H9 (cell line): ENCODE results near the gene SPRR4. TPM values are rescaled to one million over a fixed set of nuclear protein-coding genes. Genes with fewer than 3 reads are reported as not detected.

Experiments used
- DNase-seq: peaks from one replicate; pipeline ENCODE4 v3.0.0-alpha.2; 2017
- H2AFZ ChIP-seq: one replicate; pipeline ENCODE4 v1.6.1; 2013; ENCODE audit warnings: mild to moderate bottlenecking, low read length, control low read depth, moderate library complexity
- H2AK5ac ChIP-seq: 2 replicates; pipeline ENCODE4 v1.6.1; 2013; ENCODE audit warnings: low read length, control low read depth, mixed read lengths; ENCODE audit not compliant: insufficient read length
- H2BK120ac ChIP-seq: one replicate; pipeline ENCODE4 v1.6.1; 2013; ENCODE audit warnings: low read depth, mild to moderate bottlenecking, low read length, control low read depth, inconsistent platforms; ENCODE audit not compliant: poor library complexity, severe bottlenecking
- H2BK12ac ChIP-seq: 2 replicates; pipeline ENCODE4 v1.6.1; 2013; ENCODE audit warnings: low read length, control low read depth, mixed read lengths, low read depth; ENCODE audit not compliant: insufficient read length
- H2BK15ac ChIP-seq: 2 replicates; pipeline ENCODE4 v1.6.1; 2013; ENCODE audit warnings: low read depth, low read length, control low read depth
- H2BK20ac ChIP-seq: one replicate; pipeline ENCODE4 v1.6.1; 2013; ENCODE audit warnings: low read depth, mild to moderate bottlenecking, low read length, control low read depth, inconsistent platforms; ENCODE audit not compliant: poor library complexity, severe bottlenecking
- H2BK5ac ChIP-seq: 2 replicates; pipeline ENCODE4 v1.6.1; 2013; ENCODE audit warnings: low read length, control low read depth, mixed read lengths; ENCODE audit not compliant: insufficient read length
- H3K14ac ChIP-seq: 2 replicates; pipeline ENCODE4 v1.6.1; 2013; ENCODE audit warnings: low read length, control low read depth; ENCODE audit not compliant: insufficient read depth
- H3K18ac ChIP-seq: 2 replicates; pipeline ENCODE4 v1.6.1; 2013; ENCODE audit warnings: low read depth, mild to moderate bottlenecking, mixed read lengths, low read length, control low read depth; ENCODE audit not compliant: insufficient read length
- H3K23ac ChIP-seq: 2 replicates; pipeline ENCODE4 v1.6.1; 2013; ENCODE audit warnings: low read length, control low read depth, mixed read lengths, low read depth; ENCODE audit not compliant: insufficient read length
- H3K23me2 ChIP-seq: 2 replicates; pipeline ENCODE4 v1.6.1; 2013; ENCODE audit warnings: low read depth, mild to moderate bottlenecking, mixed read lengths, low read length, control low read depth; ENCODE audit not compliant: insufficient read length, poor library complexity, severe bottlenecking
- H3K27ac ChIP-seq: 2 replicates; pipeline ENCODE4 v1.5.1; 2013; ENCODE audit warnings: low read length, control low read depth, mixed read lengths, low read depth; ENCODE audit not compliant: insufficient read length
- H3K27me3 ChIP-seq: 2 replicates; pipeline ENCODE4 v1.6.1; 2013; ENCODE audit warnings: low read length, control low read depth, inconsistent platforms; ENCODE audit not compliant: insufficient read depth
- H3K4ac ChIP-seq: 2 replicates; pipeline ENCODE4 v1.6.1; 2013; ENCODE audit warnings: low read depth, mild to moderate bottlenecking, control low read depth, inconsistent platforms, low read length, moderate library complexity
- H3K4me1 ChIP-seq: 2 replicates; pipeline ENCODE4 v1.6.1; 2013; ENCODE audit warnings: low read length, control low read depth, inconsistent platforms; ENCODE audit not compliant: insufficient read depth
- H3K4me2 ChIP-seq: 2 replicates; pipeline ENCODE4 v1.6.1; 2013; ENCODE audit warnings: low read length, control low read depth, mixed read lengths; ENCODE audit not compliant: insufficient read length, insufficient read depth
- H3K56ac ChIP-seq: 2 replicates; pipeline ENCODE4 v1.6.1; 2013; ENCODE audit warnings: low read depth, mild to moderate bottlenecking, mixed read lengths, low read length, control low read depth; ENCODE audit not compliant: insufficient read length
- H3K79me1 ChIP-seq: 2 replicates; pipeline ENCODE4 v1.6.1; 2013; ENCODE audit warnings: low read depth, mild to moderate bottlenecking, moderate library complexity, low read length, control low read depth, inconsistent platforms; ENCODE audit not compliant: insufficient read depth, poor library complexity, severe bottlenecking
- H3K79me2 ChIP-seq: 2 replicates; pipeline ENCODE4 v1.6.1; 2013; ENCODE audit warnings: low read length, control low read depth, inconsistent platforms; ENCODE audit not compliant: insufficient read depth
- H3K9ac ChIP-seq: 2 replicates; pipeline ENCODE4 v1.6.1; 2013; ENCODE audit warnings: low read length, control low read depth, mixed read lengths; ENCODE audit not compliant: insufficient read length; ENCODE audit errors: extremely low read depth
- H3K9me3 ChIP-seq: one replicate; pipeline ENCODE4 v1.6.1; 2013; ENCODE audit warnings: low read depth, low read length, inconsistent platforms; ENCODE audit not compliant: control insufficient read depth
- H3T11ph ChIP-seq: one replicate; pipeline ENCODE4 v1.6.1; 2013; ENCODE audit warnings: mild to moderate bottlenecking, low read length, control low read depth, inconsistent platforms
- H4K20me1 ChIP-seq: one replicate; pipeline ENCODE4 v1.6.1; 2013; ENCODE audit not compliant: control insufficient read depth, insufficient read length, insufficient read depth
- H4K5ac ChIP-seq: 2 replicates; pipeline ENCODE4 v1.6.1; 2013; ENCODE audit warnings: low read depth, mild to moderate bottlenecking, mixed read lengths, low read length, control low read depth; ENCODE audit not compliant: insufficient read length
- H4K8ac ChIP-seq: replicated peaks from 2 replicates; pipeline ENCODE4 v1.6.1; 2013; ENCODE audit warnings: low read length, control low read depth, mixed read lengths, low read depth; ENCODE audit not compliant: insufficient read length
- H4K91ac ChIP-seq: 2 replicates; pipeline ENCODE4 v1.6.1; 2013; ENCODE audit warnings: low read depth, mild to moderate bottlenecking, moderate library complexity, mixed read lengths, low read length, control low read depth; ENCODE audit not compliant: insufficient read length
- H3K27ac Mint-ChIP-seq, 3 experiments: 2 replicates in 2 of 3; 3 replicates in 1 of 3; pipeline ENCODE4 v1.8.0; 2020 to 2021; ENCODE audit warnings: mixed read lengths in 3 of 3, mild to moderate bottlenecking in 1 of 3, moderate library complexity in 1 of 3
- H3K27me3 Mint-ChIP-seq: 2 replicates; pipeline ENCODE4 v1.8.0; 2021; ENCODE audit warnings: low read depth, mild to moderate bottlenecking, moderate library complexity, mixed read lengths
- H3K36me3 Mint-ChIP-seq, 3 experiments: 2 replicates in 2 of 3; 3 replicates in 1 of 3; pipeline ENCODE4 v1.8.0; 2020 to 2021; ENCODE audit warnings: low read depth in 3 of 3, mixed read lengths in 3 of 3; ENCODE audit not compliant: insufficient read depth in 1 of 3
- H3K4me1 Mint-ChIP-seq, 2 experiments: 2 replicates each; pipeline ENCODE4 v1.8.0; 2020; ENCODE audit warnings: mixed read lengths in 2 of 2
- H3K4me3 Mint-ChIP-seq, 2 experiments: 2 replicates in 1 of 2; 3 replicates in 1 of 2; pipeline ENCODE4 v1.8.0; 2020 to 2021; ENCODE audit warnings: mild to moderate bottlenecking in 2 of 2, mixed read lengths in 2 of 2, moderate library complexity in 1 of 2
- H3K9me3 Mint-ChIP-seq, 2 experiments: 2 replicates in 1 of 2; 3 replicates in 1 of 2; pipeline ENCODE4 v1.8.0; 2020; ENCODE audit warnings: mild to moderate bottlenecking in 2 of 2, mixed read lengths in 2 of 2, moderate library complexity in 1 of 2
- CTCF ChIP-seq: fragments of 200-600 bp; sonication (generic); conservative IDR thresholded peaks from 3 replicates; pipeline ENCODE4 v1.8.0; 2021; ENCODE audit warnings: antibody characterized with exemption, mild to moderate bottlenecking
- WGBS: extraction: QIAGEN DNeasy Blood & Tissue Kit; methylation state at CpG from one replicate; pipeline ENCODE4 v1.1.7; 2013; ENCODE audit warnings: missing lambda C conversion rate, low lambda C conversion rate, mixed read lengths; ENCODE audit not compliant: insufficient read length; ENCODE audit errors: extremely low coverage; 5-methylcytosine and 5-hydroxymethylcytosine counted together
- total RNA-seq: library from RNA; stranded (reverse); gene quantifications from 2 replicates; pipeline ENCODE4 v1.2.1, GENCODE V29; 2021

Gene SPRR4
- total RNA-seq, 1 experiment from 2014 or later, result not detected

DNA sequence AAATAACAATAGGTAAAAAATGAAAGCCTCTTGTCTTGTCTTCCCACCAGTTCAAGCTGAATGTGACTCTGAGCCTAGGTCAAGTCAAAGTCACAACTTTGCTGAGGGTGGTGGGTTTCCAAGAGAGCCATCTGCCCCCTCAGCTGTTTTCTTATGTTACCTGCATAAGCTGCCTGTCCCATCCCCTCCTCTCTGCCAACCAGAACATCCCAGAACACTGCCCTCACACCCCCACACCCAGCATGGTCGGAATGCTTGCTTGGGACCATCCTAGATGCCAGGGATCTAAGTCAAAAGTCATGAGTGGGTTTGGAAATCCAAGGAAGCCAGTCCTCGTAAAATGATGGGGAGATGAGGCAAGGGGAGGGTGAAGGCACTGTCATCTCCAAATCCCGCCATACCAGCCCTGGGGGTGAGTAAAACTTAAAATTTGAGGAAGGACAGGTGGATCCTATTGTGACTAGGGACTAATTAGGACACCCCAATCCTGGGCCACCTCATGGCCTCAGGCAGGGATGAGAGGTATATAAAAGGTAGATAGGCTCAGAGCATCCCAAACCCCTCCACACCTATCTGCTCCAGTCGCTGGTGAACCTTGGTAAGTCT is 23.7 kb upstream of the SPRR4 start, which contains the start of gene SPRR5:
TSS of gene SPRR5 (plus strand) at position 556 of the 606 bp plus-strand sequence. CDS start 1,349 bp downstream, outside the sequence.
- no peak within 1 kb of the TSS for H2BK12ac ChIP-seq
- no peak within 1 kb of the TSS for H2BK120ac ChIP-seq
- no peaks in the 10 kb centered on the region for H3K4me1 ChIP-seq
- peaks cover 11% of the 10 kb centered on the region; the same call in 1 of the 2 replicates for H3K27me3 Mint-ChIP-seq
- no peaks in the 10 kb centered on the region for H3K23me2 ChIP-seq
- no peak for DNase-seq
- H2AFZ ChIP-seq, result no peak within 1 kb of the TSS
- H3K23ac ChIP-seq, result no peak within 1 kb of the TSS
- H2AK5ac ChIP-seq, result no peak within 1 kb of the TSS
- H4K20me1 ChIP-seq, result no peaks in the 10 kb centered on the region
- H3K27me3 ChIP-seq, result no peaks in the 10 kb centered on the region
- H3K4me1 Mint-ChIP-seq, result no peaks in the 10 kb centered on the region
- no peak within 1 kb of the TSS for H4K8ac ChIP-seq
- H3K4ac ChIP-seq, result no peak within 1 kb of the TSS
- no peak within 1 kb of the TSS for H3K4me3 Mint-ChIP-seq
- peaks cover 39 to 69% of the 10 kb centered on the region in 2 experiments for H3K9me3 Mint-ChIP-seq
- no peak within 1 kb of the TSS for H3K9ac ChIP-seq
- no peak within 1 kb of the TSS for H3K4me2 ChIP-seq
- no peaks in the 10 kb centered on the region; a peak in 1 of 7 replicates for H3K36me3 Mint-ChIP-seq
- no peak within 1 kb of the TSS for H3K27ac Mint-ChIP-seq
- no peaks in the 10 kb centered on the region for H3K9me3 ChIP-seq
- H3K79me2 ChIP-seq, result no peaks in the 10 kb centered on the region
- H3K18ac ChIP-seq, result no peak within 1 kb of the TSS
- no peak within 1 kb of the TSS for H3T11ph ChIP-seq
- no peak within 1 kb of the TSS for H3K56ac ChIP-seq
- H3K27ac ChIP-seq, result no peak within 1 kb of the TSS
- H4K5ac ChIP-seq, result no peak within 1 kb of the TSS
- H2BK5ac ChIP-seq, result no peak within 1 kb of the TSS
- H2BK20ac ChIP-seq, result no peak within 1 kb of the TSS
- no peak within 1 kb of the TSS for H3K14ac ChIP-seq
- H4K91ac ChIP-seq, result no peak within 1 kb of the TSS
- no peaks in the 10 kb centered on the region for H3K79me1 ChIP-seq
- H2BK15ac ChIP-seq, result no peak within 1 kb of the TSS
- no peak for TF ChIP-seq CTCF
- no CpG with 5 or more reads among the region's 4 CpGs for WGBS
